Mammary epithelial cell (primary cell): ENCODE measurements around the gene TICAM1.
A peak's percentile ranks its signal among the peaks of the same experiment; 100 is the strongest.

Experiments
- CTCF ChIP-seq, 2 donors: IDR thresholded peaks in 1 of 2; conservative IDR thresholded peaks in 1 of 2; 2 replicates each; pipeline ENCODE4 v1.5.1; 2011 to 2012; ENCODE audit warnings: inconsistent platforms in 2 of 2, low read length in 2 of 2, mild to moderate bottlenecking in 2 of 2, control low read depth in 1 of 2, low read depth in 1 of 2; ENCODE audit not compliant: insufficient read depth in 1 of 2; ENCODE audit errors: extremely low read depth in 1 of 2
- EZH2 ChIP-seq: IDR thresholded peaks from 2 replicates; pipeline ENCODE4 v1.6.1; 2012; ENCODE audit warnings: low read length, inconsistent platforms, borderline replicate concordance

GRCh38 chr19:4831304-4831978 is at the start of gene TICAM1:
- TF ChIP-seq CTCF (conservative IDR thresholded peaks at IDR 0.05 in 1 of 2, IDR thresholded peaks at IDR 0.05 in 1 of 2; ENCODE audit: extremely low read depth in 1 of 2, insufficient read depth in 1 of 2, low read depth in 1 of 2, low read length in 2 of 2) (peak in 1 of 2 donors; percentile 22), EZH2 (no peak)
